Hepatocyte (in vitro differentiated cells): ENCODE data around the gene AGBL1. TPM values are rescaled to one million over a fixed set of nuclear protein-coding genes. Genes with fewer than 3 reads are reported as not detected.

Experiments
- DNase-seq: peaks from one replicate; pipeline ENCODE4 v3.0.0-alpha.2; 2016; ENCODE audit warnings: low spot score
- H2AFZ ChIP-seq: fragments of 200-600 bp; sonication (generic); 2 replicates; pipeline ENCODE4 v1.6.0; 2016; ENCODE audit warnings: antibody characterized with exemption, mild to moderate bottlenecking
- H3K27ac ChIP-seq: fragments of 200-600 bp; sonication (generic); 2 replicates; pipeline ENCODE4 v1.5.1; 2016; ENCODE audit warnings: mild to moderate bottlenecking
- H3K27me3 ChIP-seq: fragments of 200-600 bp; sonication (generic); 2 replicates; pipeline ENCODE4 v1.6.1; 2016
- H3K36me3 ChIP-seq: fragments of 200-600 bp; sonication (generic); replicated peaks from 2 replicates; pipeline ENCODE4 v1.5.1; 2016; ENCODE audit warnings: low read depth; ENCODE audit not compliant: insufficient read depth
- H3K4me1 ChIP-seq: fragments of 200-600 bp; sonication (generic); 2 replicates; pipeline ENCODE4 v1.5.1; 2016; ENCODE audit warnings: mild to moderate bottlenecking, moderate library complexity; ENCODE audit not compliant: insufficient read depth
- H3K4me2 ChIP-seq: fragments of 200-600 bp; sonication (generic); 2 replicates; pipeline ENCODE4 v1.6.0; 2016
- H3K4me3 ChIP-seq: fragments of 200-600 bp; sonication (generic); 2 replicates; pipeline ENCODE4 v1.5.1; 2016; ENCODE audit warnings: mild to moderate bottlenecking
- H3K79me2 ChIP-seq: fragments of 200-600 bp; sonication (generic); 2 replicates; pipeline ENCODE4 v1.6.0; 2017; ENCODE audit warnings: mild to moderate bottlenecking
- H3K9me2 ChIP-seq: fragments of 200-600 bp; sonication (generic); replicated peaks from 2 replicates; pipeline ENCODE4 v1.6.0; 2017; ENCODE audit warnings: mild to moderate bottlenecking; ENCODE audit not compliant: insufficient read depth
- H3K9me3 ChIP-seq: fragments of 200-600 bp; sonication (generic); 2 replicates; pipeline ENCODE4 v1.5.1; 2016; ENCODE audit warnings: low read depth, mild to moderate bottlenecking
- H4K20me1 ChIP-seq: fragments of 200-600 bp; sonication (generic); 2 replicates; pipeline ENCODE4 v1.6.0; 2016; ENCODE audit warnings: mild to moderate bottlenecking; ENCODE audit not compliant: insufficient read depth, poor library complexity, severe bottlenecking
- EZH2 ChIP-seq: fragments of 200-600 bp; sonication (generic); IDR thresholded peaks from 2 replicates; pipeline ENCODE4 v1.6.1; 2016; ENCODE audit warnings: antibody characterized with exemption, mild to moderate bottlenecking, borderline replicate concordance
- EZH2phosphoT487 ChIP-seq: fragments of 200-600 bp; sonication (generic); IDR thresholded peaks from one replicate; pipeline ENCODE4 v1.6.1; 2018; ENCODE audit warnings: antibody characterized with exemption, mild to moderate bottlenecking, low read depth, moderate library complexity; ENCODE audit not compliant: unreplicated experiment, severe bottlenecking
- WGBS: methylation state at CpG from one replicate; pipeline ENCODE4 v1.1.6; 2016; ENCODE audit warnings: low lambda C conversion rate; ENCODE audit errors: missing lambda C conversion rate; 5-methylcytosine and 5-hydroxymethylcytosine counted together
- polyA plus RNA-seq: library from polyadenylated mRNA; unstranded; fragments of >200 nt; fragmentation: Nextera tagmentation; extraction: Ambion mirVana; gene quantifications from 2 replicates; pipeline ENCODE4 v1.2.1, GENCODE V29; 2016
- total RNA-seq: library from RNA; depleted of rRNA; stranded (reverse); fragments of >200 nt; gene quantifications from 2 replicates; pipeline ENCODE4 v1.2.3, GENCODE V29; 2014
- TF ChIP-seq, protein P1 (sequence below): fragments of 200-600 bp; sonication (generic); IDR thresholded peaks from 2 replicates; pipeline ENCODE4 v1.5.1; 2016; ENCODE audit warnings: antibody characterized with exemption, mild to moderate bottlenecking; ENCODE audit not compliant: poor library complexity

AGBL1 gene
- total and polyA plus RNA-seq, 2 experiments from 2014 or later, result not detected

DNA sequence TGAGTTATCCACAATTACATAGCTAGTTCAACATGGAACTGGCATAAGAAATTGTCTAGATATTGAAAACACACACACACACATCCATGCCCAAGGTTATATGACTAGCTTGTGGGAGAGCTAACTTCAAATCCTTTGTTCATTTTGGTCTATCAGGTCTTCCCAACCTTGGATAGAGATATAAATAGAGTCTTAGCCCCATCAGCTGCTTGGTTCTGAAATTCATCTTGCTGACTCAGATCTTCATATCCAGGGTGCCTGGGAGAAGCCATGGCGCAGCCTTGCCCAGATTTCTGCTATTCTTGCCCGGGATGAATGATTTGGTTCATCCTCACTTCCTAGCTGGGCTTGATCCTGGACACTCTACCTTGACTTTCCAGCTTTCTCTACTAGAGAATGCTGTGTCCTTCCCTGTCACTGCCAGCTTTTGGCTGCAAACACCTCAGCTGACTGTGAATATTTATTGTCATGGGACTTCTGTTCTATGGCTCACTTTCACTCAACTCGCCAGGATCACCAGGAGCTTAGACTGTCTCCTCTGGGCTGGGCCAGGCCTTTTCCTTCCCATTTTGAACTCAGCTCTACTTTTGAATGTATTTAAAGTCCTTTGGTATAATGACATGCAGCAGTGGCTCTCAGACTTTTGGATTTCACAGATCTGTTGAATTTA lies 324.4 kb downstream of the AGBL1 start:
- H3K36me3 ChIP-seq, result no peaks in the 10 kb centered on the region
- no peaks in the 10 kb centered on the region for H3K27me3 ChIP-seq
- no peaks in the 10 kb centered on the region for H3K9me2 ChIP-seq
- no peak overlapping the region for H2AFZ ChIP-seq
- TF ChIP-seq EZH2phosphoT487, result no peak
- TF ChIP-seq, protein P1, sequence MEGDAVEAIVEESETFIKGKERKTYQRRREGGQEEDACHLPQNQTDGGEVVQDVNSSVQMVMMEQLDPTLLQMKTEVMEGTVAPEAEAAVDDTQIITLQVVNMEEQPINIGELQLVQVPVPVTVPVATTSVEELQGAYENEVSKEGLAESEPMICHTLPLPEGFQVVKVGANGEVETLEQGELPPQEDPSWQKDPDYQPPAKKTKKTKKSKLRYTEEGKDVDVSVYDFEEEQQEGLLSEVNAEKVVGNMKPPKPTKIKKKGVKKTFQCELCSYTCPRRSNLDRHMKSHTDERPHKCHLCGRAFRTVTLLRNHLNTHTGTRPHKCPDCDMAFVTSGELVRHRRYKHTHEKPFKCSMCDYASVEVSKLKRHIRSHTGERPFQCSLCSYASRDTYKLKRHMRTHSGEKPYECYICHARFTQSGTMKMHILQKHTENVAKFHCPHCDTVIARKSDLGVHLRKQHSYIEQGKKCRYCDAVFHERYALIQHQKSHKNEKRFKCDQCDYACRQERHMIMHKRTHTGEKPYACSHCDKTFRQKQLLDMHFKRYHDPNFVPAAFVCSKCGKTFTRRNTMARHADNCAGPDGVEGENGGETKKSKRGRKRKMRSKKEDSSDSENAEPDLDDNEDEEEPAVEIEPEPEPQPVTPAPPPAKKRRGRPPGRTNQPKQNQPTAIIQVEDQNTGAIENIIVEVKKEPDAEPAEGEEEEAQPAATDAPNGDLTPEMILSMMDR, result no peak
- no peak for TF ChIP-seq EZH2
- H3K79me2 ChIP-seq, result no peaks in the 10 kb centered on the region
- H3K9me3 ChIP-seq, result no peaks in the 10 kb centered on the region
- H3K4me1 ChIP-seq, result no peaks in the 10 kb centered on the region
- H3K4me3 ChIP-seq, result no peak overlapping the region
- WGBS, result 95% methylated on average over 3 of the region's 3 CpGs
- no peak for DNase-seq
- no peak overlapping the region for H3K27ac ChIP-seq
- no peak overlapping the region for H3K4me2 ChIP-seq
- no peaks in the 10 kb centered on the region for H4K20me1 ChIP-seq

DNA sequence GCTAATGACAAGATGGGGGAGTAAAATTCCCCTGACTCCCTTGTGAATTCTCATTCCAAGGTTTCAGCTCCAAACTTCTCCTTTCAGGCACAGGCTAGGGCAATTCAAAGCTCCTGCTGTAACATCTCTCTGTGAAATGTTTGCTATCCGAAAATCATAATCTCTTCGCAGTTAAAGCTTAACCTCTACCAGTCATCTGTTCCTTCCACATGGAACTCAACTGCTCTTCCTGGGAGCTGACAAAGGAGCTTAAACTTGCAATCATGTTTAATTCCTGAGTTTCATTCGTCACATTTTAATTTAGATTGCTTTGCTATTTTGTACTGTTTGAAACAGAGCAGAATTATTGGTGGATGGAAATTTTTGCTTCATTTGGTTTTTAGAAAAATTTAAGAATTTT lies 328.6 kb downstream of the AGBL1 start:
- TF ChIP-seq, protein P1, result no peak
- TF ChIP-seq EZH2phosphoT487 (no peak), EZH2 (no peak)
- Histone ChIP-seq H3K27me3 (no peaks in the 10 kb centered on the region), H3K4me2 (no peak overlapping the region), H3K9me3 (no peaks in the 10 kb centered on the region), H3K27ac (no peak overlapping the region), H3K4me1 (no peaks in the 10 kb centered on the region), H3K36me3 (no peaks in the 10 kb centered on the region), H3K4me3 (no peak overlapping the region), H3K79me2 (no peaks in the 10 kb centered on the region), H4K20me1 (no peaks in the 10 kb centered on the region), H3K9me2 (no peaks in the 10 kb centered on the region), H2AFZ (no peak overlapping the region)
- 69% methylated on average over 3 of the region's 3 CpGs for WGBS
- DNase-seq, result no peak

DNA sequence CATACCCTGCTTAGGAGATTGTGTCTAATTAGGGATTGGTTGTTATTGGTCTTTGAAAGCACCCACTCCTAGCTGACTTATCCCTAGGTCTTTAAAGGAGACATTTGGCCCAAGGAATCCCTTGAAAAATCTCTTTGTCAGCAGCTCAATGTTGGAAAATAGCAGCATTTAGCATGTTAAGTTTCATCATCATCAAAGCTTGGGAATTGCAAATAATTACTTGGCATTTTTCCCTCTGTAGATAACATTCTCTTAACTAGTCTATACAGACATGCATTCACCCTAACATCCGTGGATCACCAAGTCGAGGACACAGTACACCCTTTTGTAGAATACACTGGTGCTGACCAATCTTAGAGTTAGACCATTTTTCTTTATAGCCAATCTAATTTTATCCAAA lies 332.2 kb downstream of the AGBL1 start:
- WGBS, result 87% methylated on average over 2 of the region's 2 CpGs
- Histone ChIP-seq H3K9me2 (no peaks in the 10 kb centered on the region), H3K4me3 (no peak overlapping the region), H3K79me2 (no peaks in the 10 kb centered on the region), H2AFZ (no peak overlapping the region), H3K27ac (no peak overlapping the region), H3K4me2 (no peak overlapping the region), H3K27me3 (no peaks in the 10 kb centered on the region), H3K36me3 (no peaks in the 10 kb centered on the region), H3K4me1 (no peaks in the 10 kb centered on the region), H4K20me1 (no peaks in the 10 kb centered on the region), H3K9me3 (no peaks in the 10 kb centered on the region)
- TF ChIP-seq EZH2, result no peak
- TF ChIP-seq EZH2phosphoT487, result no peak
- TF ChIP-seq, protein P1, result no peak
- no peak for DNase-seq

DNA sequence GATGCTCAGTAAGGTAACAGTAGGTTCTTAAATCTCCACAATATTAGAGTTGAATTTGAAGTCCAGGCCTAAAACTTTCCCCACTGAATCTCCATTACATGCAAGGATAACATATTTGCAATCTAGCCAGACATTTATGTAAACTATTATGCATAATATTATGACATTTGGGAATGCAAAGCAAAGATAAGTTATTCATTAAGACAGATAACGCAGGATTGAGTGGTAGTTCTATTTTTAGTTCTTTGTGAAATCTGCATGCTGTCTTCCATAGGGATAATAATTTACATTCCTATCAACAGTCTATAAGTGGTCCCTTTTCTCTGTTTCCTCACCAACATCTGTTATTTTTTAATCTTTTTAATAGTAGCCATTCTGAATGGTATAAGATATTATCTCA lies 333.5 kb downstream of the AGBL1 start:
- Histone ChIP-seq H4K20me1 (no peaks in the 10 kb centered on the region), H3K36me3 (no peaks in the 10 kb centered on the region), H3K4me3 (no peak overlapping the region), H3K79me2 (no peaks in the 10 kb centered on the region), H3K9me3 (no peaks in the 10 kb centered on the region), H2AFZ (no peak overlapping the region), H3K9me2 (no peaks in the 10 kb centered on the region), H3K27me3 (no peaks in the 10 kb centered on the region), H3K27ac (no peak overlapping the region), H3K4me2 (no peak overlapping the region), H3K4me1 (no peaks in the 10 kb centered on the region)
- no peak for TF ChIP-seq EZH2
- TF ChIP-seq, protein P1, result no peak
- no peak for TF ChIP-seq EZH2phosphoT487
- 80% methylated on average over 1 of the region's 1 CpG for WGBS
- no peak for DNase-seq
